H1 (cell line): Measurements from ENCODE around the gene MEGF9. TPM values are rescaled to one million over a fixed set of nuclear protein-coding genes. Genes with fewer than 3 reads are reported as not detected.

Experiments used
- CTCF ChIA-PET: fragments of 300-600 bp; sonication (Branson Sonifier 250); formaldehyde crosslinking; loops from one replicate; lab custom pipeline; 2021; ENCODE audit not compliant: partially characterized antibody; lab: Charles Lee
- POLR2A ChIA-PET: fragments of 300-600 bp; sonication (Branson Sonifier 250); formaldehyde crosslinking; loops from one replicate; lab custom pipeline; 2021; ENCODE audit warnings: inconsistent platforms; ENCODE audit not compliant: partially characterized antibody; lab: Charles Lee
- DNase-seq, 2 experiments: peaks; one replicate each; pipeline versions ENCODE4 v3.0.0 to v3.0.0-alpha.2; 2010 to 2022; ENCODE audit warnings: low spot score in 2 of 2, low read depth in 1 of 2, mixed read lengths in 1 of 2
- FAIRE-seq: peaks from 2 replicates; lab custom pipeline; 2011; peaks lifted over from hg19 to GRCh38; lab: Jason Lieb, UNC
- H2AFZ ChIP-seq: 2 replicates; pipeline ENCODE4 v1.8.1; 2012; ENCODE audit warnings: low read length, inconsistent platforms
- H2AK5ac ChIP-seq: 2 replicates; pipeline ENCODE4 v1.6.1; 2013; ENCODE audit warnings: low read depth, low read length
- H2BK120ac ChIP-seq: replicated peaks from 2 replicates; pipeline ENCODE3; 2013; ENCODE audit warnings: low read depth, low read length, inconsistent platforms
- H2BK12ac ChIP-seq: 2 replicates; pipeline ENCODE4 v1.6.1; 2013; ENCODE audit warnings: low read depth, low read length
- H2BK15ac ChIP-seq: 2 replicates; pipeline ENCODE4 v1.6.1; 2013; ENCODE audit warnings: low read length
- H2BK20ac ChIP-seq: 2 replicates; pipeline ENCODE4 v1.6.1; 2013; ENCODE audit warnings: low read length
- H2BK5ac ChIP-seq: 2 replicates; pipeline ENCODE4 v1.6.1; 2013; ENCODE audit warnings: low read depth, low read length
- H3K14ac ChIP-seq: 2 replicates; pipeline ENCODE4 v1.6.1; 2013; ENCODE audit warnings: inconsistent platforms; ENCODE audit not compliant: insufficient read length
- H3K18ac ChIP-seq: 2 replicates; pipeline ENCODE4 v1.6.1; 2013; ENCODE audit warnings: low read length; ENCODE audit errors: extremely low read depth
- H3K23ac ChIP-seq: 2 replicates; pipeline ENCODE4 v1.6.1; 2013; ENCODE audit warnings: inconsistent platforms; ENCODE audit not compliant: insufficient read length
- H3K23me2 ChIP-seq: 2 replicates; pipeline ENCODE4 v1.6.1; 2013; ENCODE audit warnings: low read depth, low read length
- H3K27ac ChIP-seq: 2 replicates; pipeline ENCODE4 v1.6.1; 2011; ENCODE audit warnings: low read depth, low read length, inconsistent platforms
- H3K27me3 ChIP-seq, 4 experiments: replicated peaks in 1 of 4; 1 replicate in 1 of 4; 2 replicates in 3 of 4; pipeline versions ENCODE4 v1.6.1 to v1.8.1; 2011 to 2013; ENCODE audit warnings: low read length in 3 of 4, mild to moderate bottlenecking in 3 of 4, inconsistent platforms in 2 of 4, mixed read lengths in 2 of 4, moderate library complexity in 1 of 4; ENCODE audit not compliant: control insufficient read depth in 3 of 4, insufficient read depth in 3 of 4; ENCODE audit errors: extremely low read depth in 1 of 4
- H3K36me3 ChIP-seq, 4 experiments: 2 replicates each; pipeline versions ENCODE4 v1.6.1 to v1.8.1; 2011 to 2013; ENCODE audit warnings: mild to moderate bottlenecking in 4 of 4, low read length in 3 of 4, moderate library complexity in 2 of 4, control low read depth in 1 of 4, inconsistent platforms in 1 of 4; ENCODE audit not compliant: insufficient read depth in 4 of 4, control insufficient read depth in 2 of 4
- H3K4ac ChIP-seq: replicated peaks from 2 replicates; pipeline ENCODE3; 2013; ENCODE audit warnings: low read length, low read depth, mixed read lengths, inconsistent platforms; ENCODE audit not compliant: insufficient read length
- H3K4me1 ChIP-seq, 4 experiments: replicated peaks in 1 of 4; 1 replicate in 1 of 4; 2 replicates in 3 of 4; pipeline versions ENCODE4 v1.6.1 to v1.8.1; 2011 to 2013; ENCODE audit warnings: low read length in 3 of 4, inconsistent platforms in 2 of 4, mixed read lengths in 1 of 4; ENCODE audit not compliant: insufficient read depth in 4 of 4, control insufficient read depth in 3 of 4
- H3K4me2 ChIP-seq, 2 experiments: 2 replicates each; pipeline versions ENCODE4 v1.6.1 to v1.8.1; 2011 to 2013; ENCODE audit warnings: low read depth in 2 of 2, low read length in 2 of 2, control low read depth in 1 of 2, inconsistent platforms in 1 of 2, mild to moderate bottlenecking in 1 of 2; ENCODE audit not compliant: insufficient read depth in 1 of 2
- H3K4me3 ChIP-seq, 4 experiments: fragments of 200-600, 300-600 bp in 1 of 4; sonication (generic), shearing (Covaris generic), sonication (Bioruptor Twin) in 1 of 4; 2 replicates each; pipeline versions ENCODE4 v1.5.1 to v1.8.1; 2011 to 2016; ENCODE audit warnings: low read length in 4 of 4, low read depth in 3 of 4, control low read depth in 2 of 4, inconsistent platforms in 2 of 4, mild to moderate bottlenecking in 2 of 4, mixed read lengths in 1 of 4, moderate library complexity in 1 of 4; ENCODE audit not compliant: insufficient read depth in 2 of 4; ENCODE audit errors: extremely low read depth in 1 of 4
- H3K56ac ChIP-seq: replicated peaks from 2 replicates; pipeline ENCODE3; 2013; ENCODE audit warnings: low read depth, mild to moderate bottlenecking, mixed read lengths, low read length, inconsistent platforms; ENCODE audit not compliant: insufficient read length
- H3K79me1 ChIP-seq: 2 replicates; pipeline ENCODE4 v1.6.1; 2013; ENCODE audit warnings: low read depth, low read length, control low read depth
- H3K79me2 ChIP-seq, 2 experiments: 2 replicates each; pipeline versions ENCODE4 v1.6.1 to v1.8.1; 2012 to 2013; ENCODE audit warnings: low read length in 2 of 2, mild to moderate bottlenecking in 2 of 2, inconsistent platforms in 1 of 2; ENCODE audit not compliant: insufficient read depth in 2 of 2, control insufficient read depth in 1 of 2
- H3K9ac ChIP-seq, 4 experiments: replicated peaks in 1 of 4; 1 replicate in 1 of 4; 2 replicates in 3 of 4; pipeline versions ENCODE4 v1.6.1 to v1.8.1; 2011 to 2013; ENCODE audit warnings: low read depth in 3 of 4, low read length in 3 of 4, control low read depth in 2 of 4, mild to moderate bottlenecking in 2 of 4, moderate library complexity in 2 of 4, inconsistent platforms in 1 of 4; ENCODE audit errors: extremely low read depth in 1 of 4
- H3K9me3 ChIP-seq, 2 experiments: 2 replicates each; pipeline versions ENCODE4 v1.6.1 to v1.8.1; 2012 to 2013; ENCODE audit warnings: mild to moderate bottlenecking in 2 of 2, moderate library complexity in 2 of 2, control low read depth in 1 of 2, inconsistent platforms in 1 of 2, low read depth in 1 of 2, low read length in 1 of 2, mixed read lengths in 1 of 2; ENCODE audit not compliant: insufficient read depth in 2 of 2
- H4K20me1 ChIP-seq, 2 experiments: replicated peaks in 1 of 2; 2 replicates each; pipeline versions ENCODE3 to v1.8.1; 2011 to 2013; ENCODE audit warnings: inconsistent platforms in 2 of 2, low read length in 2 of 2, mild to moderate bottlenecking in 1 of 2; ENCODE audit not compliant: insufficient read depth in 2 of 2, control insufficient read depth in 1 of 2
- H4K5ac ChIP-seq: 2 replicates; pipeline ENCODE4 v1.6.1; 2013; ENCODE audit warnings: low read length, low read depth, mixed read lengths, inconsistent platforms; ENCODE audit not compliant: insufficient read length
- H4K8ac ChIP-seq: 2 replicates; pipeline ENCODE4 v1.8.0; 2013; ENCODE audit warnings: mild to moderate bottlenecking, moderate library complexity, low read length, inconsistent platforms; ENCODE audit not compliant: insufficient read depth; ENCODE audit errors: extremely low read depth
- H4K91ac ChIP-seq: replicated peaks from 2 replicates; pipeline ENCODE3; 2013; ENCODE audit warnings: low read length, mixed read lengths, inconsistent platforms; ENCODE audit not compliant: insufficient read length
- BCL11A ChIP-seq, 2 experiments: IDR thresholded peaks; one replicate each; pipeline ENCODE4 v1.6.1; 2011; ENCODE audit warnings: low read depth in 2 of 2, low read length in 2 of 2, mild to moderate bottlenecking in 2 of 2
- CEBPB ChIP-seq: IDR thresholded peaks from 2 replicates; pipeline ENCODE4 v1.6.1; 2012; ENCODE audit warnings: low read depth, low read length
- E2F6 ChIP-seq: IDR thresholded peaks from 2 replicates; pipeline ENCODE4 v1.6.1; 2012; ENCODE audit warnings: inconsistent platforms
- EP300 ChIP-seq, 2 experiments: IDR thresholded peaks; 1 replicate in 1 of 2; 2 replicates in 1 of 2; pipeline ENCODE4 v1.6.1; 2011 to 2012; ENCODE audit warnings: low read depth in 2 of 2, low read length in 2 of 2, mild to moderate bottlenecking in 2 of 2, borderline replicate concordance in 1 of 2, inconsistent platforms in 1 of 2, moderate library complexity in 1 of 2
- FOSL1 ChIP-seq: IDR thresholded peaks from 2 replicates; pipeline ENCODE4 v1.6.1; 2011; ENCODE audit warnings: mild to moderate bottlenecking, low read depth, low read length, moderate library complexity; ENCODE audit not compliant: insufficient read depth
- HDAC6 ChIP-seq: IDR thresholded peaks from one replicate; pipeline ENCODE4 v1.7.1; 2012; ENCODE audit warnings: low read depth, mild to moderate bottlenecking, inconsistent platforms, low read length, moderate library complexity
- JUN ChIP-seq: IDR thresholded peaks from 2 replicates; pipeline ENCODE4 v1.6.1; 2011; ENCODE audit warnings: low read depth, mild to moderate bottlenecking, improper control_type of control experiment, low read length
- KDM4A ChIP-seq: IDR thresholded peaks from one replicate; pipeline ENCODE4 v1.7.1; 2012; ENCODE audit warnings: low read depth, mild to moderate bottlenecking, moderate library complexity, low read length, inconsistent platforms; ENCODE audit not compliant: severe bottlenecking
- MAX ChIP-seq: IDR thresholded peaks from 2 replicates; pipeline ENCODE4 v1.6.1; 2012; ENCODE audit warnings: inconsistent platforms
- SP1 ChIP-seq: IDR thresholded peaks from 2 replicates; pipeline ENCODE4 v1.6.1; 2011; ENCODE audit warnings: low read depth, low read length
- TEAD4 ChIP-seq: IDR thresholded peaks from 2 replicates; pipeline ENCODE4 v1.6.1; 2012; ENCODE audit warnings: low read depth, low read length, inconsistent platforms, mixed read lengths
- YY1 ChIP-seq: IDR thresholded peaks from 2 replicates; pipeline ENCODE4 v1.6.1; 2011; ENCODE audit warnings: low read depth, mild to moderate bottlenecking, low read length
- WGBS, 2 experiments: shearing (Covaris generic) in 1 of 2; methylation state at CpG; one replicate each; pipeline versions ENCODE4 v1.1.6 to v1.1.7; 2013 to 2015; ENCODE audit warnings: low lambda C conversion rate in 2 of 2, mixed read lengths in 2 of 2, inconsistent platforms in 1 of 2, low coverage in 1 of 2, missing lambda C conversion rate in 1 of 2; ENCODE audit not compliant: insufficient replicate concordance in 2 of 2, insufficient coverage in 1 of 2, insufficient read length in 1 of 2; ENCODE audit errors: extremely low coverage in 1 of 2, missing lambda C conversion rate in 1 of 2; 5-methylcytosine and 5-hydroxymethylcytosine counted together
- polyA plus RNA-seq, 7 experiments: library from polyadenylated mRNA; depleted of rRNA in 3 of 7; stranded (reverse) in 5 of 7; unstranded in 2 of 7; fragments of >200 nt in 5 of 7; fragments of 200-250 nt in 2 of 7; gene quantifications; 1 replicate in 5 of 7; 2 replicates in 1 of 7; 4 replicates in 1 of 7; pipeline versions ENCODE4 v1.2.1 to v1.2.3, GENCODE V29; 2011 to 2013; ENCODE audit warnings: missing spikeins in 2 of 7, mixed read lengths in 2 of 7
- total RNA-seq: library from RNA; stranded (reverse); fragmentation: NEBNext Ultra II Directional; extraction: Animal tissue kit (Norgen Biotek cat#: 25700); gene quantifications from 2 replicates; pipeline ENCODE4 v1.2.1, GENCODE V29; 2021

The MEGF9 gene
- total and polyA plus RNA-seq, 2 of the 8 experiments (the other 6 are each of a cell fraction or from before 2014, with no cell fraction given) = 0.45 to 1.8 TPM

GRCh38 chr9:120759755-120760400 lies 45.6 kb upstream of the MEGF9 start:
- Histone ChIP-seq H3K23me2 (no peaks in the 10 kb centered on the region), H4K20me1 (peaks cover 3 to 4% of the 10 kb centered on the region in 2 experiments), H3K79me1 (no peaks in the 10 kb centered on the region; the same call in 1 of the 2 replicates), H2BK5ac (no peak overlapping the region), H3K79me2 (no peaks in the 10 kb centered on the region), H3K9ac (no peak overlapping the region), H2BK12ac (no peak overlapping the region), H2BK120ac (no peak overlapping the region), H4K5ac (no peak overlapping the region), H2AK5ac (no peak overlapping the region), H4K8ac (no peak overlapping the region), H3K27me3 (no peaks in the 10 kb centered on the region), H3K23ac (no peak overlapping the region), H4K91ac (no peak overlapping the region), H3K4ac (no peak overlapping the region), H3K18ac (no peak overlapping the region), H3K4me1 (no peaks in the 10 kb centered on the region), H2AFZ (no peak overlapping the region), H2BK15ac (no peak overlapping the region), H3K9me3 (no peaks in the 10 kb centered on the region), H3K14ac (no peak overlapping the region), H3K4me2 (no peak overlapping the region), H3K56ac (no peak overlapping the region), H3K36me3 (peaks cover 5 to 32% (median 17%) of the 10 kb centered on the region in 4 experiments; a peak in 7 of 8 replicates), H3K4me3 (no peak overlapping the region), H2BK20ac (no peak overlapping the region), H3K27ac (no peak overlapping the region)
- no peak for FAIRE-seq
- WGBS, 2 experiments = 93% methylated on average over 9 of the region's 9 CpGs; no CpG with 5 or more reads in 1 of the 2 experiments
- POLR2A ChIA-PET = interaction anchor here (1.9 kb wide), 1 partner anchor 9 kb away, joined by 6 read pairs; no protein-coding TSS in a partner anchor
- CTCF ChIA-PET = interaction anchor here (1.2 to 1.8 kb wide), 3 partner anchors 10 to 300 kb away, joined by 3 to 9 read pairs (median 3); no protein-coding TSS in a partner anchor
- DNase-seq = no peak
- TF ChIP-seq JUN (no peak), BCL11A (IDR thresholded peaks at IDR 0.05; ENCODE audit: low read depth in 2 of 2, low read length in 2 of 2) (no peak), SP1 (no peak), KDM4A (no peak), CEBPB (no peak), E2F6 (no peak), FOSL1 (no peak), MAX (no peak), EP300 (IDR thresholded peaks at IDR 0.05; ENCODE audit: borderline replicate concordance in 1 of 2, low read depth in 2 of 2, low read length in 2 of 2) (no peak), TEAD4 (no peak), YY1 (no peak), HDAC6 (no peak)
